Activated naive CD8-positive, alpha-beta T cell treated with anti-CD3 and anti-CD28 coated beads for 36 hours (primary cell): ENCODE data around the gene ARAP3. TPM values are rescaled to one million over a fixed set of nuclear protein-coding genes. Genes with fewer than 3 reads are reported as not detected.
A peak's percentile ranks its signal among the peaks of the same experiment; 100 is the strongest.
"Not testable (repeated sequence)": the region's sequence is repeated elsewhere in the genome, so short reads cannot be mapped to it uniquely, and the experiment has no call there.

Source experiments
- DNase-seq: peaks from one replicate; pipeline ENCODE4 v3.0.0; 2021
- H3K27ac Mint-ChIP-seq: one replicate; pipeline ENCODE4 v1.8.0; 2022; ENCODE audit warnings: mild to moderate bottlenecking, moderate library complexity, mixed read lengths
- H3K27me3 Mint-ChIP-seq: one replicate; pipeline ENCODE4 v1.8.0; 2022; ENCODE audit warnings: mild to moderate bottlenecking, mixed read lengths
- H3K36me3 Mint-ChIP-seq: one replicate; pipeline ENCODE4 v1.8.0; 2021; ENCODE audit warnings: mild to moderate bottlenecking, mixed read lengths
- H3K4me1 Mint-ChIP-seq: one replicate; pipeline ENCODE4 v1.8.0; 2021; ENCODE audit warnings: mixed read lengths
- H3K4me3 Mint-ChIP-seq: one replicate; pipeline ENCODE4 v1.8.0; 2022; ENCODE audit warnings: mild to moderate bottlenecking, moderate library complexity, mixed read lengths
- H3K9me3 Mint-ChIP-seq: one replicate; pipeline ENCODE4 v1.8.0; 2022; ENCODE audit warnings: mixed read lengths
- total RNA-seq, 2 experiments: library from RNA; stranded (reverse); gene quantifications; one replicate each; pipeline ENCODE4 v1.2.3, GENCODE V29; 2021

Gene ARAP3, protein sequence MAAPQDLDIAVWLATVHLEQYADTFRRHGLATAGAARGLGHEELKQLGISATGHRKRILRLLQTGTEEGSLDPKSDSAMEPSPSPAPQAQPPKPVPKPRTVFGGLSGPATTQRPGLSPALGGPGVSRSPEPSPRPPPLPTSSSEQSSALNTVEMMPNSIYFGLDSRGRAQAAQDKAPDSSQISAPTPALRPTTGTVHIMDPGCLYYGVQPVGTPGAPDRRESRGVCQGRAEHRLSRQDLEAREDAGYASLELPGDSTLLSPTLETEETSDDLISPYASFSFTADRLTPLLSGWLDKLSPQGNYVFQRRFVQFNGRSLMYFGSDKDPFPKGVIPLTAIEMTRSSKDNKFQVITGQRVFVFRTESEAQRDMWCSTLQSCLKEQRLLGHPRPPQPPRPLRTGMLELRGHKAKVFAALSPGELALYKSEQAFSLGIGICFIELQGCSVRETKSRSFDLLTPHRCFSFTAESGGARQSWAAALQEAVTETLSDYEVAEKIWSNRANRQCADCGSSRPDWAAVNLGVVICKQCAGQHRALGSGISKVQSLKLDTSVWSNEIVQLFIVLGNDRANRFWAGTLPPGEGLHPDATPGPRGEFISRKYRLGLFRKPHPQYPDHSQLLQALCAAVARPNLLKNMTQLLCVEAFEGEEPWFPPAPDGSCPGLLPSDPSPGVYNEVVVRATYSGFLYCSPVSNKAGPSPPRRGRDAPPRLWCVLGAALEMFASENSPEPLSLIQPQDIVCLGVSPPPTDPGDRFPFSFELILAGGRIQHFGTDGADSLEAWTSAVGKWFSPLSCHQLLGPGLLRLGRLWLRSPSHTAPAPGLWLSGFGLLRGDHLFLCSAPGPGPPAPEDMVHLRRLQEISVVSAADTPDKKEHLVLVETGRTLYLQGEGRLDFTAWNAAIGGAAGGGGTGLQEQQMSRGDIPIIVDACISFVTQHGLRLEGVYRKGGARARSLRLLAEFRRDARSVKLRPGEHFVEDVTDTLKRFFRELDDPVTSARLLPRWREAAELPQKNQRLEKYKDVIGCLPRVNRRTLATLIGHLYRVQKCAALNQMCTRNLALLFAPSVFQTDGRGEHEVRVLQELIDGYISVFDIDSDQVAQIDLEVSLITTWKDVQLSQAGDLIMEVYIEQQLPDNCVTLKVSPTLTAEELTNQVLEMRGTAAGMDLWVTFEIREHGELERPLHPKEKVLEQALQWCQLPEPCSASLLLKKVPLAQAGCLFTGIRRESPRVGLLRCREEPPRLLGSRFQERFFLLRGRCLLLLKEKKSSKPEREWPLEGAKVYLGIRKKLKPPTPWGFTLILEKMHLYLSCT (N-terminal part only)
- 1 to 10 TPM; 4.1 to 5.7 TPM for total RNA-seq

DNA sequence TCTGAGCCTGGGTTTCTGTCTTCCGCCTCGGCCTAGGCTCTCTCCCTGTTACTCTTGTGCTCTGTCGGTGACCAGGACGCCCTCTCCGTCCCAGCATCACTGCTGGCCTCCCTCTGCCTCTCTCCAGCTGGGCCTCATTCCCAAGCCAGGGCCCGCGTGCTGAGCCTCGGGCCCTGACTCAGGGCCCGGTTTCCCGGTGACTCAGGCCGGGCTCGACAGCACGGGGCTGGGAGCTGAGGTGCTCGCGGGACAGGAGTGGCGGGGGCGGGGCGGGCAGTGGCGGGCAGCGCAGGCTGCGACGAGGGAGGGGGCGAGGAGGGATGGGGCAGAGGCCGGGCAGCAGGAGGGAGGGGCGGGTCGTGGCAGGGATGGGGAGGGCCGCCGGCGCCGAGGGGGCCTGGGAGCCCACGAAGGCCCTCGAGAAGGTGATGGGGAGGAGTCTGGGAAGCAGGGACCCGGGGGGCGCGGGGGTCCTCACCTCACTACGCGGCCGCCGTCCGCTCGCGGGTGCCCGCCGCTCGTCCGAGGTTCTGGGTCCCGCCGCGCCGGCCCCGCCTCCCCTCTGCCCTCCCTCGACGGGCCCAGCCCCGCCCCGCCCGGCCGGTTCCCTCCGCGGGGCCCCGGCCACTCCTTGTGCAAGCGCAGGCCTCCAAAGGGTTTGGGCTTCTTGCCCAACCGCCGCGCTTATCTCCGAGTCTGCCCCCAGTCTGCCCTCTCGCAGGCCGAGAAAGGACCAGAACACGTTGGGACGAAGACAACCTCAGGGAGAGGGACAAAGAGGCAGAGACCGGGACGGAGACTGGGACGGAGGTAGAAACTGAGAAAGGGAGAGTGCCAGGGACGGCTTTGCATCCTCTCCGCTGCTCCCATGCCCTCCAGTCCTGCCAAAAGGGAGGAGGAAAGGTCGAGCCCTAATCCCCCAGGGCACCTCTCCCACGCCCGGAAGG lies at the start of gene ARAP3:
ARAP3 (minus strand) TSS at position 536 of the 947 bp plus-strand sequence. CDS start 1,744 bp downstream, outside the sequence.
- peak; percentile 50 for DNase-seq
- peak within 1 kb of the TSS; percentile 76 for H3K4me3 Mint-ChIP-seq
- H3K4me1 Mint-ChIP-seq: peaks cover 27% of the 10 kb centered on the region
- H3K36me3 Mint-ChIP-seq: no peaks in the 10 kb centered on the region
- peak within 1 kb of the TSS; percentile 67 for H3K27ac Mint-ChIP-seq
- no peaks in the 10 kb centered on the region for H3K9me3 Mint-ChIP-seq
- H3K27me3 Mint-ChIP-seq: no peaks in the 10 kb centered on the region

DNA sequence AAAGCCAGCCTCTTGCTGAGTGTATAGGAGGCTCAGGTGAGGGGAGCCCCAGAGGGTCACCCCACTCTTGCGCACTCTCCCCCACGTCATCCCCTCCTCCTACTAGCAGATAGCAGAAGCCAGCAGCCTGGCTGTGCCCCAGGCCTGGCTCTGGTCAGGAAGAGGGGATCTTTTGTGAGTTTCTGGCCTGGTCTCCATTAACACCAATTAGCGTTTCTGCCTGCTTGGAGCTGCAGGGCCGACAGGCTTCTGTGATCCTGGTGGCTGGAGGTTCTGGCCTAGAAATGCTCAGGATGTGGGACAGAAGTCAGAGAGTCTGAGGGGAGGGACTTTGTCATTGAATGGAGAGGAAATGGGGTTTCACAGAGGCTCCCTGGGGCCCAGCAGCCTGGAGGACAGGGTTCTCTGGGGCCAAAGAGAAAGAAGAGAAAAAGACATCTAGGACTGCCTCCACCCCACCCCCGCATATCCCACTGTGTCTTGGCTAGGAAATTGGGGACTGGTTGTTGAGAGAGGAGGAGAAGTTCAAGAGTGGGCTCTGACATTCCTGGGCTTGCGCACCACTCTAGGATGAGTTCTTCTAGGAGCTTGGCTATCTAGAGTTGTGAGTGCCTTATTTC lies 47.5 kb upstream of the ARAP3 start:
- H3K27ac Mint-ChIP-seq: no peak overlapping the region
- H3K27me3 Mint-ChIP-seq: peaks cover 5% of the 10 kb centered on the region
- no peak for DNase-seq

DNA sequence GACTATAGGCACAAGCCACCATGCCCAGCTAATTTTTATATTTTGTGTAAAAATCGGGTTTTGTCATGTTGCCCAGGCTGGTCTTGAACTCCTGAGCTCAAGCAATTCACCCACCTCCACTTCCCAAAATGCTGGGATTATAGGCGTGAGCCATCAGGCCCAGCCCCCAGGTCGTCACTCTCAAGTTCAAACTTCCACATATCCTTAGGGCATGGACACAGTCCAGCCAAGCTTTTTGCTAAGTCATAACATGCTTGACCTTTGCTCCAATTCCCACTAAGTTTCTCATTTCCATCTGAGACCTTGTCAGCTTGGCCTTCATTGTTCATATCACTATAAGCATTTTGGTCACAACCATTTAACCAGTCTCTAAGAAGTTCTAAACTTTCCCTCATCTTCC lies 43.9 kb upstream of the ARAP3 start:
- H3K36me3 Mint-ChIP-seq: no peaks in the 10 kb centered on the region
- DNase-seq: no peak
- H3K4me1 Mint-ChIP-seq: no peaks in the 10 kb centered on the region
- no peak overlapping the region for H3K27ac Mint-ChIP-seq
- H3K27me3 Mint-ChIP-seq: peaks cover 5% of the 10 kb centered on the region
- no peak overlapping the region for H3K4me3 Mint-ChIP-seq
- H3K9me3 Mint-ChIP-seq: peaks cover 5% of the 10 kb centered on the region

More for the DNA sequence above, 47.5 kb upstream of the ARAP3 start:
- H3K4me1 Mint-ChIP-seq: no peaks in the 10 kb centered on the region
- H3K4me3 Mint-ChIP-seq: no peak overlapping the region
- no peaks in the 10 kb centered on the region for H3K36me3 Mint-ChIP-seq
- no peaks in the 10 kb centered on the region for H3K9me3 Mint-ChIP-seq

DNA sequence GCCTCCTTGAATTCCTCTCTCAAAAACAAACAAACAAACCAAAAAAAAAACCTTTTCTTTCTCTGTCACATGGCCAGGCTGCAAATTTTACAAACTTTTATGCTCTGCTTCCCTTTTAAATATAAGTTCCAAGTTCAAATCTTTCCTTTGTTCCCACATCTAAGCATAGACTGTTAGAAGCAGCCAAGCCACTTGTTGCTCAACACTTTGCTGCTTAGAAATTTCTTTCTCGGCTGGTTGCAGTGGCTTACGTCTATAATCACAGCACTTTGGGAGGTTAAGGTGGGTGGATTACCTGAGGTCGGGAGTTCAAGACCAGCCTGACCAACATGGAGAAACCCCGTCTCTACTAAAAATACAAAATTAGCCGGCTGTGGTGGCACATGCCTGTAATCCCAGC lies 43.1 kb upstream of the ARAP3 start:
- H3K4me3 Mint-ChIP-seq: not testable (repeated sequence)

DNA sequence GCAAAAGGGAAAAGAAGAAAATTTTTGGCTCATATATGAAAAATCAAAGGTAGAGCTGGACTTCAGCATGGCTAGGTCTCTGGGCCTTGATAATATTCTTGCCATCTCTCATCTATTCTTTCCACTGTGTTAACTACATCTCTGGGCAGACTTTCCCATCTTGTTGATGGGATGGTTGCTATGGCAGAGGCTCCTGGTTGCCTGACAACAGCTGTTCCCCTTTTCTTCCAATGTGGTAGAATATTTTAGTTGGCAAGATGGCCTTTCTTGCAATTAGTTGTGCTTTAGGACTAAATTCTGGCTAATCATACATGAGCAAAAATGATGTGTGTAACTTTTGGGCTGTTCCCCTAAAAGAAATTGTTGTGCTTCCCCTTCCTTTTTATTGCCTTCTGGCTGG lies 40.2 kb upstream of the ARAP3 start:
- H3K4me1 Mint-ChIP-seq: no peaks in the 10 kb centered on the region
- no peak for DNase-seq
- H3K27ac Mint-ChIP-seq: no peak overlapping the region
- no peaks in the 10 kb centered on the region for H3K36me3 Mint-ChIP-seq
- peaks cover 4% of the 10 kb centered on the region for H3K27me3 Mint-ChIP-seq
- peaks cover 5% of the 10 kb centered on the region for H3K9me3 Mint-ChIP-seq
- H3K4me3 Mint-ChIP-seq: no peak overlapping the region

More for the DNA sequence above, 43.1 kb upstream of the ARAP3 start:
- H3K27ac Mint-ChIP-seq, H3K27me3 Mint-ChIP-seq, H3K4me1 Mint-ChIP-seq, H3K9me3 Mint-ChIP-seq, DNase-seq, H3K36me3 Mint-ChIP-seq: not testable (repeated sequence)

DNA sequence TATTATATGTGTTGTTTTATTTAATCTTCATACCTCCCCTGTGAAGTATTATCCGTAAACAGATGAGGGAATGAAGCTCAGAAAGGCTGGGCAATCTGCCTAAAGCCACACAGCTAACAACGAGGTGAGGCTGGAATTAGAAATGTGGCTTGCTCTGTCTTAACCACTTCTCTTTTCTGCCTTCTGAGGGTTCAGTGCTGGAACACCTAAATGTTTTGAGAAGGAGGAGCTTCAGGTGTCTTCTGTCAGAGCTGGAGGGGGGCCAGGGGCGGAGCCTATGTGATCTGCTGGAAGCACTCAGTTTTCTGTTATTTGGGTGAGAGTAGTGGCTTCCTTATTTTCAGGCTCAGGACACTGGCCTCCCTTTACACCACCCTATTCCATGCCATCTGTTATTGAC lies 35.0 kb upstream of the ARAP3 start:
- no peaks in the 10 kb centered on the region for H3K4me1 Mint-ChIP-seq
- H3K27ac Mint-ChIP-seq: no peak overlapping the region
- H3K36me3 Mint-ChIP-seq: no peaks in the 10 kb centered on the region
- no peak for DNase-seq
- H3K27me3 Mint-ChIP-seq: peaks cover 4% of the 10 kb centered on the region
- H3K4me3 Mint-ChIP-seq: no peak overlapping the region
- H3K9me3 Mint-ChIP-seq: peaks cover 3% of the 10 kb centered on the region

DNA sequence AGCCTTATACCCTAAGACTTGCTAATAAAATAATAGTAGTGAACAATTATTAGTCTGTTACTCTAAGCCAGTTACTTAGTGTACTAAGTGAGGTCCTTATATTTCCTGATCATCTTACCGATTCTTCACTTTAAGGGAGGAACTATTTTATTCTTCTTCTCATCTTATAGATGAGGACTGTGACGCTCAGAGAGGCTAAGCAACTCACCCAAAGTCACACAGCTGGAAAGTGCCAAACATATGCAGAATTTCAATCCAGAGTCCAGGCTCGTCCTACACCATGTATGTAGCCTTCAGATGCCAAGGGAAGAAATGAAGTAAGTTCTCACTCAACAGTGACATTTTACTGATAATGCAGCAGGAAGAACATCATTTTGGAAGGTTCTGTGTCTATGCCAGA lies 34.4 kb upstream of the ARAP3 start:
- Mint-ChIP-seq H3K9me3 (peaks cover 3% of the 10 kb centered on the region), H3K27me3 (peaks cover 4% of the 10 kb centered on the region), H3K4me1 (no peaks in the 10 kb centered on the region), H3K27ac (no peak overlapping the region), H3K4me3 (no peak overlapping the region), H3K36me3 (no peaks in the 10 kb centered on the region)
- no peak for DNase-seq

DNA sequence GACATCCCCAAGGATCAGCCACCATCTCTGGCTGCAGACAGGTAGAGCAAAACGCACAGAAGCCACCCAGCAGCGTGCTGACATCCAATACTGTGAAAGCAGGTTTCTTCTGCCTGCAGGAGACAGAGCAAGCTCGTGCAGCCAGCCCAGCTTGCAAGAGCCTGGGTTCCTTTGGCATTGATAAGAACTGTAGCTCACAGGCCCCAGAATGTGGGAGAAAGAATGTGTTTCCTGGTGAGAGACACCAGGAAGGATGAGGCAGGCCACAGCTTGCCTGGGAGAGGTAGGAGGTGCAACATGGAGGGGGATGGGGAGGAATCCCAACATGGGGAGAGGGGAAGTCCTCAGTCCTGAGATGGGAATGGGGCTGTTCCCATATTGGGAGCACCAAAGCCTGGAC lies 34.0 kb upstream of the ARAP3 start:
- Mint-ChIP-seq H3K4me3 (no peak overlapping the region), H3K9me3 (no peaks in the 10 kb centered on the region), H3K27me3 (peaks cover 4% of the 10 kb centered on the region), H3K27ac (no peak overlapping the region), H3K36me3 (no peaks in the 10 kb centered on the region), H3K4me1 (no peaks in the 10 kb centered on the region)
- DNase-seq: no peak

DNA sequence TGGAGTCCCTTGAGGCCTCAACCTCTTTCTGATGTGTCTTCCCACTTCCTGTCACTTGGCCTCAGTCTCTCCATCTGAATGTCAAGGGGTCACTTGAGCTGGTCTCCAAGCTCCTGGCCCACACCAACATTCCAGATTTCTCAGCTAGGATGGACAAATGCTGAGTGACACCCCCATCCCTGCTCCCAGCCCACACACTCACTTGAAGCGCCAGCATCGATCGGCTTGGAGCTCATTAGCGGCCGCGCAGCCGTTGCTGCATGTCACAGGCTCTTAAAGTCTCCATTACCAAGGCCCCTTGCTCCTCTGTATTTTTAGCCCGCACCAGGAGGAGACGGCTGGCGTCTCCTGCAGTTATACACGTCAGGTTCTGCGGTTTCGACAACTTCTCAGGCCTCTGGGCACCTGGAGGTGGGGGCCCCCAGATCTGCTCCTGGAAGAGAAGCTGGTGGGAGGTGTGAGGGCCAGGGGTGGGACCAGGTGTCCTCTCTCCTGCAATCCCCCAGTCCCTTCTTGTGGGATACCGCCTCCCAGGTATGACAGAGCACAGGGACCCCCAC lies 33.4 kb upstream of the ARAP3 start:
- Mint-ChIP-seq H3K27me3 (peaks cover 4% of the 10 kb centered on the region), H3K36me3 (no peaks in the 10 kb centered on the region), H3K4me1 (no peaks in the 10 kb centered on the region), H3K4me3 (no peak overlapping the region), H3K9me3 (no peaks in the 10 kb centered on the region), H3K27ac (no peak overlapping the region)
- DNase-seq: no peak

DNA sequence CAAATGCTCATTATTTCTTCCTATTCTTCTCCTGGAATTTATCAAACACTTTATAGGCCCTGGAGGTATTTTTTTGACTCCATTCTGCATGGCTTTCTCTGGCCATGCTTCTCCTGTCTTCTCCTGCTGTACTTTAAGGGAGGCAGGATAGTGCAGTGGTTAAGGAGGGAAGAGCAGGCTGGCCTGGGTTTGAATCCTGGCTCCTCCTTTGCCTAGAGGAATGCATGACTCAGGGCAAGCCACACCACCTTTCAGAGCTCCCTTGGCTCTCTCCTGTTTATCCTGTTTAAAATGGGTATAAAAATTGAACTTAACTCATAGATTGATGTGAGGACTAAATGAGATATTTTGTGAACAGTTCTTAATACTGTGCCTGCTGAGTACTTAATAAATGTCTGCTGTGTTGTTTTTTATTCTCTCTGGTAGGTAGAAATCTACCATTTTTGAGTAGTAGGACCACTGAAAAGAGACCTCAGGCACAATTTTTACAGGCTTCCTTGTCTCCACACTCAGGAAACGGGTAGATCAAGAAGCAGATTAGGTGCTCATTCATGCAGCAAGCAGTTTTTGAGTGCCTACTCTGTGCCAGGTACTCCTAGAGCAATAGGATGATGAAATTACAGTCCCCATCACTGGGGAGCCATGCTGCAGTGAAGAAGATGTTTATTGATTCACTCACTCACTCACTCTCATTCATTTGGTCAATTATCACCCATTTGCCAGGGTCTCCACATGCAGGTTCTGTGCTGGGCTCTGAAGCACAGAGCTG lies 32.7 kb upstream of the ARAP3 start:
- no peak overlapping the region for H3K27ac Mint-ChIP-seq
- H3K9me3 Mint-ChIP-seq: no peaks in the 10 kb centered on the region
- H3K4me1 Mint-ChIP-seq: no peaks in the 10 kb centered on the region
- no peak for DNase-seq
- peaks cover 4% of the 10 kb centered on the region for H3K27me3 Mint-ChIP-seq
- H3K4me3 Mint-ChIP-seq: no peak overlapping the region
- H3K36me3 Mint-ChIP-seq: no peaks in the 10 kb centered on the region

DNA sequence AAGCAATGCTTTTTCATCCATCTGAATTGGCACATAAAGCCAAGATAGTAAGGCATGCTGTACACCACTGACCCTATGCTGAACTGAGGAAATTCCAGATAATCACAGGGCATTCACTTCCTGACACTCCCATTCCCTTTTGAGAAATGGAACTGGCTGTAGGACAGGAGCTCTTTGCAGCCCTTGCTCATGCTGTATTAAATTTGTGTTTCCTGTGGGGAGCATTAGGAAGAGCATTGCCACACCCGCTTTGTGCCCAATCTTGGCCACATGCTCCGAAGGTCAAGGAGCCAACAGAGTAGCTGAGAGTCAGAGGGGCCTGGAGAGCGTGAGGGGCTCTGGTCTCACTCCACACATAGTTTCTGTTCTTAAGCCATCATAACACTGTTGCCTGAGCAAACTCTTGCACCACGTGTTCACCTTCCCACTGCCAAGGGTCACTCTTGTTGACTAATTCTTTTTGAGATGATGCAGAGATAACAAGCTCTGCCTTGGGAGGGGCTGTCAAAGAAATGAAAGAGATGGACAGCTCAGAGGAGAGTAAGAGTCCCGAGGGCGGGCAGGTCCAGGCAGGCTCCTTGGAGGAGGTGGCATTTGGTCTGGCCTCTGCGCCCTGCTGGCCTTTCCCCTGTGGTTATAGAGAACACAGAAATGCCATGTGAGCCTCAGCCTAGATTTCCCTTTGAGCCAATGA lies 31.7 kb upstream of the ARAP3 start:
- H3K36me3 Mint-ChIP-seq: no peaks in the 10 kb centered on the region
- H3K27me3 Mint-ChIP-seq: peaks cover 4% of the 10 kb centered on the region
- no peaks in the 10 kb centered on the region for H3K4me1 Mint-ChIP-seq
- H3K27ac Mint-ChIP-seq: no peak overlapping the region
- DNase-seq: no peak
- no peaks in the 10 kb centered on the region for H3K9me3 Mint-ChIP-seq
- no peak overlapping the region for H3K4me3 Mint-ChIP-seq

DNA sequence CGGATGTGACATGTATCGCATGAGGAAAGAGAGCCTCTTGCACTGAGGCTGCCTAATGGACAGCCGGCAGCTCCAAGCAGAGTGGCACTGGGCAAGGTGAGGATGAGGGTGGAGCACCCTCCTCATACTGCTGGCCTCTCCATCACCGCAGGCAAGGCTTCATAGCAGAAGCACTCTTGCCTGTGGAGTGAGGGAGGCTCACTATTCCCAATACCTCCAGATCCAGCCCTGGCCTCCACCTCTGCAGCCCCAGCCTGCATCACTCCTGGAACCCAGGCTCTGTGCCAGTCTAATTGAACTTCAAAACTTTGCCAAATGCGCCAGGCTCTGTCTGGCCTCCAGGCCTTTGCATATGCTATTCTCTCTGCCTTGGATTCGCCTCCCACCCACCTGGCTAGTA lies 29.7 kb upstream of the ARAP3 start:
- Mint-ChIP-seq H3K4me3 (no peak overlapping the region), H3K9me3 (no peaks in the 10 kb centered on the region), H3K36me3 (no peaks in the 10 kb centered on the region), H3K4me1 (no peaks in the 10 kb centered on the region), H3K27ac (no peak overlapping the region), H3K27me3 (no peaks in the 10 kb centered on the region)
- no peak for DNase-seq
